HEK293 (cell line): ENCODE results near the gene KRTAP5-4.

Source experiments
- RBAK ChIP-seq: fragments of 450-650 bp; formaldehyde crosslinking; IDR thresholded peaks from 2 replicates; pipeline ENCODE4 v1.5.1; 2016; ENCODE audit warnings: missing biosample characterization, missing genetic modification characterization
- SP2 ChIP-seq: fragments of 450-650 bp; formaldehyde crosslinking; IDR thresholded peaks from 2 replicates; pipeline ENCODE4 v1.5.1; 2016; ENCODE audit warnings: missing biosample characterization, missing genetic modification characterization
- YY1 ChIP-seq: fragments of 450-650 bp; formaldehyde crosslinking; IDR thresholded peaks from 2 replicates; pipeline ENCODE4 v1.5.1; 2018; ENCODE audit warnings: missing biosample characterization, missing genetic modification characterization
- ZNF169 ChIP-seq: fragments of 450-650 bp; formaldehyde crosslinking; IDR thresholded peaks from 2 replicates; pipeline ENCODE4 v1.5.1; 2016; ENCODE audit warnings: missing biosample characterization, missing genetic modification characterization
- ZNF664 ChIP-seq: fragments of 450-650 bp; formaldehyde crosslinking; IDR thresholded peaks from 2 replicates; pipeline ENCODE4 v1.5.1; 2016; ENCODE audit warnings: missing biosample characterization, missing genetic modification characterization
- ZNF701 ChIP-seq: fragments of 450-650 bp; formaldehyde crosslinking; IDR thresholded peaks from 2 replicates; pipeline ENCODE4 v1.5.1; 2016; ENCODE audit warnings: missing biosample characterization, missing genetic modification characterization
- TF ChIP-seq, protein P1 (sequence below): fragments of 450-650 bp; formaldehyde crosslinking; IDR thresholded peaks from 2 replicates; pipeline ENCODE4 v1.5.1; 2016; ENCODE audit warnings: missing biosample characterization, missing genetic modification characterization
- TF ChIP-seq, protein P2 (sequence below): fragments of 450-650 bp; formaldehyde crosslinking; IDR thresholded peaks from 2 replicates; pipeline ENCODE4 v1.5.1; 2016; ENCODE audit warnings: missing biosample characterization, missing genetic modification characterization
- TF ChIP-seq, protein P3 (sequence below): fragments of 450-650 bp; formaldehyde crosslinking; IDR thresholded peaks from 2 replicates; pipeline ENCODE4 v1.5.1; 2016; ENCODE audit warnings: missing biosample characterization, missing genetic modification characterization
- TF ChIP-seq, protein P4 (sequence below): fragments of 450-650 bp; formaldehyde crosslinking; IDR thresholded peaks from 2 replicates; pipeline ENCODE4 v1.5.1; 2016; ENCODE audit warnings: missing biosample characterization, missing genetic modification characterization, low read depth
- TF ChIP-seq, protein P5 (sequence below): fragments of 450-650 bp; formaldehyde crosslinking; IDR thresholded peaks from 2 replicates; pipeline ENCODE4 v1.5.1; 2016; ENCODE audit warnings: missing biosample characterization, missing genetic modification characterization, low read depth
- TF ChIP-seq, protein P6 (sequence below): fragments of 450-650 bp; formaldehyde crosslinking; IDR thresholded peaks from 2 replicates; pipeline ENCODE4 v1.5.1; 2016; ENCODE audit warnings: missing biosample characterization, missing genetic modification characterization

DNA sequence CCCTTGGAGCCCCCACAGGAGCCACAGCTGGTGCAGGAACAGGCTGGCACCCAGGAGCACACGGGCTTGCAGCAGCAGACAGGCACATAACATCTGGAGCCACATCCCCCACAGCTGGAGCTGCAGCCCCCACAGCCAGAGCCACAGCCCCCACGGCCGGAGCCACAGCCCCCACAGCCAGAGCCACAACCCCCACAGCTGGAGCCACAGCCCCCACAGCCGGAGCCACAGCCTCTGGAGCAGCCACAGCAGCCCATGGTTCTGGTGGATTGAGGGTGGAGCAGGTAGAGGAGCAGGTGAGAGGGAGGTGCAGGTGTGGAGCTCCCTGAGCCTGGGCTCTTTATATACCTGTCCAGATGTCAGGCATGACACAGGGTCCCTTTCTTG is 24.0 kb downstream of the KRTAP5-4 start, which contains the start of gene KRTAP5-2:
- TF ChIP-seq, protein P1, sequence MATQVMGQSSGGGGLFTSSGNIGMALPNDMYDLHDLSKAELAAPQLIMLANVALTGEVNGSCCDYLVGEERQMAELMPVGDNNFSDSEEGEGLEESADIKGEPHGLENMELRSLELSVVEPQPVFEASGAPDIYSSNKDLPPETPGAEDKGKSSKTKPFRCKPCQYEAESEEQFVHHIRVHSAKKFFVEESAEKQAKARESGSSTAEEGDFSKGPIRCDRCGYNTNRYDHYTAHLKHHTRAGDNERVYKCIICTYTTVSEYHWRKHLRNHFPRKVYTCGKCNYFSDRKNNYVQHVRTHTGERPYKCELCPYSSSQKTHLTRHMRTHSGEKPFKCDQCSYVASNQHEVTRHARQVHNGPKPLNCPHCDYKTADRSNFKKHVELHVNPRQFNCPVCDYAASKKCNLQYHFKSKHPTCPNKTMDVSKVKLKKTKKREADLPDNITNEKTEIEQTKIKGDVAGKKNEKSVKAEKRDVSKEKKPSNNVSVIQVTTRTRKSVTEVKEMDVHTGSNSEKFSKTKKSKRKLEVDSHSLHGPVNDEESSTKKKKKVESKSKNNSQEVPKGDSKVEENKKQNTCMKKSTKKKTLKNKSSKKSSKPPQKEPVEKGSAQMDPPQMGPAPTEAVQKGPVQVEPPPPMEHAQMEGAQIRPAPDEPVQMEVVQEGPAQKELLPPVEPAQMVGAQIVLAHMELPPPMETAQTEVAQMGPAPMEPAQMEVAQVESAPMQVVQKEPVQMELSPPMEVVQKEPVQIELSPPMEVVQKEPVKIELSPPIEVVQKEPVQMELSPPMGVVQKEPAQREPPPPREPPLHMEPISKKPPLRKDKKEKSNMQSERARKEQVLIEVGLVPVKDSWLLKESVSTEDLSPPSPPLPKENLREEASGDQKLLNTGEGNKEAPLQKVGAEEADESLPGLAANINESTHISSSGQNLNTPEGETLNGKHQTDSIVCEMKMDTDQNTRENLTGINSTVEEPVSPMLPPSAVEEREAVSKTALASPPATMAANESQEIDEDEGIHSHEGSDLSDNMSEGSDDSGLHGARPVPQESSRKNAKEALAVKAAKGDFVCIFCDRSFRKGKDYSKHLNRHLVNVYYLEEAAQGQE: no peak
- TF ChIP-seq SP2 (no peak), YY1 (no peak), ZNF169 (tag by site-specific recombination) (no peak), ZNF701 (no peak), RBAK (no peak), ZNF664 (tag by site-specific recombination) (no peak)
- TF ChIP-seq, protein P2, sequence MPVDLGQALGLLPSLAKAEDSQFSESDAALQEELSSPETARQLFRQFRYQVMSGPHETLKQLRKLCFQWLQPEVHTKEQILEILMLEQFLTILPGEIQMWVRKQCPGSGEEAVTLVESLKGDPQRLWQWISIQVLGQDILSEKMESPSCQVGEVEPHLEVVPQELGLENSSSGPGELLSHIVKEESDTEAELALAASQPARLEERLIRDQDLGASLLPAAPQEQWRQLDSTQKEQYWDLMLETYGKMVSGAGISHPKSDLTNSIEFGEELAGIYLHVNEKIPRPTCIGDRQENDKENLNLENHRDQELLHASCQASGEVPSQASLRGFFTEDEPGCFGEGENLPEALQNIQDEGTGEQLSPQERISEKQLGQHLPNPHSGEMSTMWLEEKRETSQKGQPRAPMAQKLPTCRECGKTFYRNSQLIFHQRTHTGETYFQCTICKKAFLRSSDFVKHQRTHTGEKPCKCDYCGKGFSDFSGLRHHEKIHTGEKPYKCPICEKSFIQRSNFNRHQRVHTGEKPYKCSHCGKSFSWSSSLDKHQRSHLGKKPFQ (tag by site-specific recombination): no peak
- TF ChIP-seq, protein P3, sequence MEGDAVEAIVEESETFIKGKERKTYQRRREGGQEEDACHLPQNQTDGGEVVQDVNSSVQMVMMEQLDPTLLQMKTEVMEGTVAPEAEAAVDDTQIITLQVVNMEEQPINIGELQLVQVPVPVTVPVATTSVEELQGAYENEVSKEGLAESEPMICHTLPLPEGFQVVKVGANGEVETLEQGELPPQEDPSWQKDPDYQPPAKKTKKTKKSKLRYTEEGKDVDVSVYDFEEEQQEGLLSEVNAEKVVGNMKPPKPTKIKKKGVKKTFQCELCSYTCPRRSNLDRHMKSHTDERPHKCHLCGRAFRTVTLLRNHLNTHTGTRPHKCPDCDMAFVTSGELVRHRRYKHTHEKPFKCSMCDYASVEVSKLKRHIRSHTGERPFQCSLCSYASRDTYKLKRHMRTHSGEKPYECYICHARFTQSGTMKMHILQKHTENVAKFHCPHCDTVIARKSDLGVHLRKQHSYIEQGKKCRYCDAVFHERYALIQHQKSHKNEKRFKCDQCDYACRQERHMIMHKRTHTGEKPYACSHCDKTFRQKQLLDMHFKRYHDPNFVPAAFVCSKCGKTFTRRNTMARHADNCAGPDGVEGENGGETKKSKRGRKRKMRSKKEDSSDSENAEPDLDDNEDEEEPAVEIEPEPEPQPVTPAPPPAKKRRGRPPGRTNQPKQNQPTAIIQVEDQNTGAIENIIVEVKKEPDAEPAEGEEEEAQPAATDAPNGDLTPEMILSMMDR: no peak
- TF ChIP-seq, protein P4, sequence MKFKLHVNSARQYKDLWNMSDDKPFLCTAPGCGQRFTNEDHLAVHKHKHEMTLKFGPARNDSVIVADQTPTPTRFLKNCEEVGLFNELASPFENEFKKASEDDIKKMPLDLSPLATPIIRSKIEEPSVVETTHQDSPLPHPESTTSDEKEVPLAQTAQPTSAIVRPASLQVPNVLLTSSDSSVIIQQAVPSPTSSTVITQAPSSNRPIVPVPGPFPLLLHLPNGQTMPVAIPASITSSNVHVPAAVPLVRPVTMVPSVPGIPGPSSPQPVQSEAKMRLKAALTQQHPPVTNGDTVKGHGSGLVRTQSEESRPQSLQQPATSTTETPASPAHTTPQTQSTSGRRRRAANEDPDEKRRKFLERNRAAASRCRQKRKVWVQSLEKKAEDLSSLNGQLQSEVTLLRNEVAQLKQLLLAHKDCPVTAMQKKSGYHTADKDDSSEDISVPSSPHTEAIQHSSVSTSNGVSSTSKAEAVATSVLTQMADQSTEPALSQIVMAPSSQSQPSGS (tag by site-specific recombination): no peak
- TF ChIP-seq, protein P5, sequence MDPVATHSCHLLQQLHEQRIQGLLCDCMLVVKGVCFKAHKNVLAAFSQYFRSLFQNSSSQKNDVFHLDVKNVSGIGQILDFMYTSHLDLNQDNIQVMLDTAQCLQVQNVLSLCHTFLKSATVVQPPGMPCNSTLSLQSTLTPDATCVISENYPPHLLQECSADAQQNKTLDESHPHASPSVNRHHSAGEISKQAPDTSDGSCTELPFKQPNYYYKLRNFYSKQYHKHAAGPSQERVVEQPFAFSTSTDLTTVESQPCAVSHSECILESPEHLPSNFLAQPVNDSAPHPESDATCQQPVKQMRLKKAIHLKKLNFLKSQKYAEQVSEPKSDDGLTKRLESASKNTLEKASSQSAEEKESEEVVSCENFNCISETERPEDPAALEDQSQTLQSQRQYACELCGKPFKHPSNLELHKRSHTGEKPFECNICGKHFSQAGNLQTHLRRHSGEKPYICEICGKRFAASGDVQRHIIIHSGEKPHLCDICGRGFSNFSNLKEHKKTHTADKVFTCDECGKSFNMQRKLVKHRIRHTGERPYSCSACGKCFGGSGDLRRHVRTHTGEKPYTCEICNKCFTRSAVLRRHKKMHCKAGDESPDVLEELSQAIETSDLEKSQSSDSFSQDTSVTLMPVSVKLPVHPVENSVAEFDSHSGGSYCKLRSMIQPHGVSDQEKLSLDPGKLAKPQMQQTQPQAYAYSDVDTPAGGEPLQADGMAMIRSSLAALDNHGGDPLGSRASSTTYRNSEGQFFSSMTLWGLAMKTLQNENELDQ (tag by site-specific recombination): no peak
- TF ChIP-seq, protein P6, sequence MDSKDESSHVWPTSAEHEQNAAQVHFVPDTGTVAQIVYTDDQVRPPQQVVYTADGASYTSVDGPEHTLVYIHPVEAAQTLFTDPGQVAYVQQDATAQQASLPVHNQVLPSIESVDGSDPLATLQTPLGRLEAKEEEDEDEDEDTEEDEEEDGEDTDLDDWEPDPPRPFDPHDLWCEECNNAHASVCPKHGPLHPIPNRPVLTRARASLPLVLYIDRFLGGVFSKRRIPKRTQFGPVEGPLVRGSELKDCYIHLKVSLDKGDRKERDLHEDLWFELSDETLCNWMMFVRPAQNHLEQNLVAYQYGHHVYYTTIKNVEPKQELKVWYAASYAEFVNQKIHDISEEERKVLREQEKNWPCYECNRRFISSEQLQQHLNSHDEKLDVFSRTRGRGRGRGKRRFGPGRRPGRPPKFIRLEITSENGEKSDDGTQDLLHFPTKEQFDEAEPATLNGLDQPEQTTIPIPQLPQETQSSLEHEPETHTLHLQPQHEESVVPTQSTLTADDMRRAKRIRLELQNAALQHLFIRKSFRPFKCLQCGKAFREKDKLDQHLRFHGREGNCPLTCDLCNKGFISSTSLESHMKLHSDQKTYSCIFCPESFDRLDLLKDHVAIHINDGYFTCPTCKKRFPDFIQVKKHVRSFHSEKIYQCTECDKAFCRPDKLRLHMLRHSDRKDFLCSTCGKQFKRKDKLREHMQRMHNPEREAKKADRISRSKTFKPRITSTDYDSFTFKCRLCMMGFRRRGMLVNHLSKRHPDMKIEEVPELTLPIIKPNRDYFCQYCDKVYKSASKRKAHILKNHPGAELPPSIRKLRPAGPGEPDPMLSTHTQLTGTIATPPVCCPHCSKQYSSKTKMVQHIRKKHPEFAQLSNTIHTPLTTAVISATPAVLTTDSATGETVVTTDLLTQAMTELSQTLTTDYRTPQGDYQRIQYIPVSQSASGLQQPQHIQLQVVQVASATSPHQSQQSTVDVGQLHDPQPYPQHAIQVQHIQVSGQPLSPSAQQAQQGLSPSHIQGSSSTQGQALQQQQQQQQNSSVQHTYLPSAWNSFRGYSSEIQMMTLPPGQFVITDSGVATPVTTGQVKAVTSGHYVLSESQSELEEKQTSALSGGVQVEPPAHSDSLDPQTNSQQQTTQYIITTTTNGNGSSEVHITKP (tag by site-specific recombination): no peak
